ENCODE measurements around the gene AGTPBP1. TPM values are rescaled to one million over a fixed set of nuclear protein-coding genes. Genes with fewer than 3 reads are reported as not detected.
"Not testable (repeated sequence)": the region's sequence is repeated elsewhere in the genome, so short reads cannot be mapped to it uniquely, and the experiment has no call there.

Gene AGTPBP1
- total RNA-seq, 2 experiments from 2014 or later = 39.8 to 45.9 TPM

DNA sequence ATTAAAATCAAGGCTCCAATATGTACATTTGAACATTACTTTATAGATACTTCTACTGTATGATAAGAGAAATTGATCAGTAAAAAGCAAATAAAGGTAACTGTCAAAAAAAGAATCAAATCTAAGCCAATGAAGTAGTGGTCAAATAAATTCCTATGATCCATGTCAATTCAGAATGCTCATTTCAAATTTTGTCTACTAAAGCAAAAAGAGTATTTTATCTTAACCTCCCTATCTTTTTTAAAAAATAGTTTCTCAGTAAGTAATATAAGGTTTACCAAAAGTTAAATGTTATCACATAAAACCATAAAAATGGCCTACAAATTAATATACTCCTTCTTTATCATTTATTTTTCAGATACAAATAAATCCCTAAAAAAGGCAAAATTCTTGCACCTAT is 165.9 kb downstream of the AGTPBP1 start:
- intact Hi-C loops (cut with DNase I, micrococcal nuclease) = no loop called here
- ChIA-PET CTCF (interaction anchor here (2.1 kb wide), 1 partner anchor 35 kb away, joined by 6 read pairs; no protein-coding TSS in a partner anchor), POLR2A (no interaction called here)
- ATAC-seq (no peak), DNase-seq (no peak)
- H3K27me3 Mint-ChIP-seq = no peaks in the 10 kb centered on the region
- no peak overlapping the region for H3K4me3 Mint-ChIP-seq
- peaks cover 19% of the 10 kb centered on the region for H3K36me3 Mint-ChIP-seq (ENCODE audit: low read depth)
- no peaks in the 10 kb centered on the region for H3K9me3 Mint-ChIP-seq (ENCODE audit: low read depth)
- no peak overlapping the region for H3K27ac Mint-ChIP-seq
- H3K4me1 Mint-ChIP-seq = no peaks in the 10 kb centered on the region

DNA sequence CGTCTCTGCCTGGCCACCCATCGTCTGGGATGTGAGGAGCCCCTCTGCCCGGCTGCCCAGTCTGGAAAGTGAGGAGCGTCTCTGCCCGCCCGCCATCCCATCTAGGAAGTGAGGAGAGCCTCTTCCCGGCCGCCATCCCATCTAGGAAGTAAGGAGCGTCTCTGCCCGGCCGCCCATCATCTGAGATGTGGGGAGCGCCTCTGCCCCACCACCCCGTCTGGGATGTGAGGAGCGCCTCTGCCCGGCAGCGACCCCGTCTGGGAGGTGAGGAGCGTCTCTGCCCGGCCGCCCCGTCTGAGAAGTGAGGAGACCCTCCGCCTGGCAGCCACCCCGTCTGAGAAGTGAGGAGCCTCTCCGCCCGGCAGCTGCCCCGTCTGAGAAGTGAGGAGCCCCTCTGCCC is 168.2 kb downstream of the AGTPBP1 start:
- H3K27me3 Mint-ChIP-seq; DNase-seq; ATAC-seq; CTCF ChIA-PET; POLR2A ChIA-PET; H3K9me3 Mint-ChIP-seq (ENCODE audit: low read depth); H3K27ac Mint-ChIP-seq; H3K4me3 Mint-ChIP-seq; intact Hi-C loops (cut with DNase I, micrococcal nuclease); H3K4me1 Mint-ChIP-seq: not testable (repeated sequence)
- peaks cover 25% of the 10 kb centered on the region for H3K36me3 Mint-ChIP-seq (ENCODE audit: low read depth)

DNA sequence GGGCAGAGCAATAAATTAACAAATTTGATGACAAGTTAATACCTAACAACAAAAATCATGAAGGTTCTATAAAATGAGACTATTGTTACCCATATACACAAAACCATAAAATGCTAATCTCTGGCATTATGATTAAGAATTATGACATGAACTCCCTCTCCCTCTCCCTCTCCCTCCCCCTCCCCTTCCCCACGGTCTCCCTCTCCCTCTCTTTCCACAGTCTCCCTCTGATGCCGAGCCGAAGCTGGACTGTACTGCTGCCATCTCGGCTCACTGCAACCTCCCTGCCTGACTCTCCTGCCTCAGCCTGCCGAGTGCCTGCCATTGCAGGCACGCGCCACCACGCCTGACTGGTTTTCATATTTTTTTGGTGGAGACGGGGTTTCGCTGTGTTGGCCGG is 168.8 kb downstream of the AGTPBP1 start:
- H3K9me3 Mint-ChIP-seq (ENCODE audit: low read depth); H3K27me3 Mint-ChIP-seq; DNase-seq; intact Hi-C loops (cut with DNase I, micrococcal nuclease); ATAC-seq; H3K27ac Mint-ChIP-seq; POLR2A ChIA-PET; H3K4me3 Mint-ChIP-seq; H3K4me1 Mint-ChIP-seq; CTCF ChIA-PET: not testable (repeated sequence)
- H3K36me3 Mint-ChIP-seq (ENCODE audit: low read depth) = peaks cover 29% of the 10 kb centered on the region

DNA sequence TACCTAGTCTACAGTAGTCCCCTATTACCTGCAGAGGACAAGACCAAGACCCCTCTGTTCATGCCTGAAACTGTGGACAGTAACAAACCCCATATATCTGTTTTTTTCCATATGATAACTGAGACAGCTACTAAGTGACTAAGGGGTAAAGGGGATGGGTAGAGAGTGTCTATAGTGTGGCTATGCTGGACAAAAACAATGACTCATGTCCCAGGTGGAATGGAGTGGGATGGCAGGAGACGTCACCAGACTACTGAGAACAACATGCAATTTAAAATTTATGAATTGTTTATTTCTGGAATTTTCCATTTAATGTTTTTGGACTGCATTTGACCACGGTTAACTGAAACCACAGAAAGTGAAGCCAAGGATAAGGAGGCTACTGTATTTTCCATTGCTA is 171.8 kb downstream of the AGTPBP1 start:
- CTCF ChIA-PET = interaction anchor here (0.8 to 1.1 kb wide), 3 partner anchors 12 to 74 kb away, joined by 3 to 9 read pairs (median 5); no protein-coding TSS in a partner anchor
- no peaks in the 10 kb centered on the region for H3K27me3 Mint-ChIP-seq
- POLR2A ChIA-PET = no interaction called here
- no peak overlapping the region for H3K27ac Mint-ChIP-seq
- no peak overlapping the region for H3K4me3 Mint-ChIP-seq
- intact Hi-C loops (cut with DNase I, micrococcal nuclease) = no loop called here
- H3K9me3 Mint-ChIP-seq (ENCODE audit: low read depth) = no peaks in the 10 kb centered on the region
- no peak for DNase-seq
- no peaks in the 10 kb centered on the region for H3K4me1 Mint-ChIP-seq
- peaks cover 36% of the 10 kb centered on the region for H3K36me3 Mint-ChIP-seq (ENCODE audit: low read depth)
- ATAC-seq = no peak

DNA sequence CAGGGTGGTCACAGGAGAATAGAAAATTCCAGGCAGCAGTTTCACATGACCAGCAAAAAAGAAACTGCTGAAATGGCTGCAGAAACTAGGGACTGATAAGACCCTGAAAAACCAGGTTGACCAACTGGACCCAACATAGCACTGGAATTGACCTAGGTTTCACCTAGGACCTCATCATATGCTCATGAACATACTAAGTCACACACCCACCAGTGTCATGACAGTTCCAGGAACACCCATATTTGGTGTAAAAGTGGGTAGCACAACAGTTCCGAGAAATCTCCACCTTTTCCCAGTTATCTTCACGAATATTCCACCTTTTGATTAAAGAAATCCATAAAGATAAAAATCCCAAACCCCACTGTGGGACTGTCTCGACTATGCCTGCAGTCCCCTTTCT is 182.2 kb downstream of the AGTPBP1 start:
- Mint-ChIP-seq H3K27me3 (no peaks in the 10 kb centered on the region), H3K4me1 (peaks cover 2% of the 10 kb centered on the region), H3K36me3 (ENCODE audit: low read depth) (peaks cover 11% of the 10 kb centered on the region), H3K27ac (no peak overlapping the region), H3K9me3 (ENCODE audit: low read depth) (no peaks in the 10 kb centered on the region), H3K4me3 (no peak overlapping the region)
- ATAC-seq (no peak), DNase-seq (no peak)
- intact Hi-C loops (cut with DNase I, micrococcal nuclease) = no loop called here
- ChIA-PET CTCF (no interaction called here), POLR2A (no interaction called here)

DNA sequence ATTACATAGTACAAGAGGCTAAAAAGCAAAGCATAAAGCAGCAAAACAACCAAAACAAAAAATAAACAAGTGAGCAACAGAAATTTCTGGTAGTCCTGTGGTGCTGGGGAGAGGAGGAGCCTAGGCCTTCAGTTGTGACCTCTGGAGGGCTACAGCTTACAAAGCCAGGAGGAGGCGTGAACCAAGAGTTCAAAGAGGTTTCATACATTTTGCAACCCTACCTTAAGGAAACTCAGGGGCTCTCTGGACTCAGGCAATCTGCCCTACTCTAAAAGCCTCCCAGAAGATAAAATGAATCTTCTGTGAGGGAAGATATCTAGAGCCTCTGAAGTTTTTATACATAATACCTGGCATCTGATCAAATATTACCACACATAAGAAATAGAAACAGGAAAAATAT is 187.4 kb downstream of the AGTPBP1 start:
- no peaks in the 10 kb centered on the region for H3K9me3 Mint-ChIP-seq (ENCODE audit: low read depth)
- POLR2A ChIA-PET = no interaction called here
- H3K4me3 Mint-ChIP-seq = no peak overlapping the region
- H3K36me3 Mint-ChIP-seq (ENCODE audit: low read depth) = peaks cover 2% of the 10 kb centered on the region
- no peak overlapping the region for H3K27ac Mint-ChIP-seq
- intact Hi-C loops (cut with DNase I, micrococcal nuclease) = no loop called here
- CTCF ChIA-PET = no interaction called here
- no peaks in the 10 kb centered on the region for H3K27me3 Mint-ChIP-seq
- H3K4me1 Mint-ChIP-seq = peaks cover 7% of the 10 kb centered on the region
- ATAC-seq = no peak
- DNase-seq = no peak

DNA sequence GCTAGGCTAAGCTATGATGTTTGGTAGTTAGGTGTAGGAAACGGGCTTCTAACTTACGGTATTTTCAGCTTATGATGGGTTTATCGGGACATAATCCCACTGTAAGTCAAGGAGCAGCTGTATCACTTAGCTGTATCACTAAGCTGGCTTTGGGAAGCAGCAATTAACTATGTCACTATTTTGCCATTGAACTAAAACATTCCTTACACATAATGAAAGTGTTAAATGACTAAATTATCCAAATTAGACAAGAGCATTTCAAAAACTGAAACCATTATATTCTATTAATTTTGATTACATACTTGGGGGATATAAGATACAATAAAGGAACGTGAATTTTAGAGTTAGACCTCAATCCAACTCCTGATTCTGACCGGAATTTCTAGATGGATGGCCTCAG is 188.3 kb downstream of the AGTPBP1 start:
- POLR2A ChIA-PET = no interaction called here
- ATAC-seq = no peak
- Mint-ChIP-seq H3K36me3 (ENCODE audit: low read depth) (peaks cover 2% of the 10 kb centered on the region), H3K4me3 (no peak overlapping the region), H3K4me1 (peaks cover 7% of the 10 kb centered on the region), H3K9me3 (ENCODE audit: low read depth) (no peaks in the 10 kb centered on the region), H3K27ac (no peak overlapping the region), H3K27me3 (no peaks in the 10 kb centered on the region)
- intact Hi-C loops (cut with DNase I, micrococcal nuclease) = no loop called here
- CTCF ChIA-PET = no interaction called here
- DNase-seq = no peak

DNA sequence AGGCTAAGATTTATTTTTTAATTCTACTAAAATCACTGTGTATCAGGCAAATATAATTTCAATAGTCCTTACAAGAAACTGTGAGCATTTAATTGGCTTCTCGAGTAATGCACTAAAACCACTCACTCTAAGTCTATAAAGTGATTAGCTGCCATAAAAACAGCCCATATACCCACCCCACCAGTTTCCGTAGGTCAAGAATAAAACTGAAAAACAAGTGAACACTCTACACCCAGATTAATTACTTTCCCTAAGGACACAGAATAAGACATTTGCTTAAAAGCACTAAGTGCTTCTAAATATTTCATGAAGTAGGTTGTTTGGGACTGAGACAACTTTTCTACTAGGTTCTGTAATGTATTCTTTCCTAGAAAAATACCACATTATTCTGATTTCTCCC is 194.2 kb downstream of the AGTPBP1 start:
- intact Hi-C loops (cut with DNase I, micrococcal nuclease) = no loop called here
- Mint-ChIP-seq H3K27ac (no peak overlapping the region), H3K4me1 (no peaks in the 10 kb centered on the region), H3K36me3 (ENCODE audit: low read depth) (peaks cover 5% of the 10 kb centered on the region), H3K27me3 (no peaks in the 10 kb centered on the region), H3K9me3 (ENCODE audit: low read depth) (no peaks in the 10 kb centered on the region), H3K4me3 (no peak overlapping the region)
- ATAC-seq = no peak
- ChIA-PET POLR2A (no interaction called here), CTCF (interaction anchor here (1.4 kb wide), 1 partner anchor 63 kb away, joined by 5 read pairs; no protein-coding TSS in a partner anchor)
- DNase-seq = no peak

DNA sequence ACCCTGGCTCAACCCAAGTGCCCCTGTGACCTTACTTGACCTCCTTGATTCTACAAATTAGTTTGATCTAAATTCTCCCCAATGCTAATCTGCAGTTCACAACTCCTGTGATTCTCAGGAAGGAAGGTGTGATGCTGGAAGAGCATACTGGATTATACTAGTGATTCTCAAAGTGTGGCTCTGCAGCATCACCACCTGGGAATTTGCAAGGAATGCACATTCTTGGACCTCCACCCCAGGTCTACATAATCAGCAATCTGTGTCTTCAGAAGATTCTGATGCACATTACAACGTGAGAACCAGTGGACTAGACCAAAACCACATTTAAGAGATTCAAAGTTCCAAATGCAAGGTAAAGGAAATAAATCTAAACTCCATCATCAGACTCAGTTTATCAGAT is 198.6 kb downstream of the AGTPBP1 start:
- ATAC-seq (no peak), DNase-seq (no peak)
- no peak overlapping the region for H3K4me3 Mint-ChIP-seq
- no peaks in the 10 kb centered on the region for H3K9me3 Mint-ChIP-seq (ENCODE audit: low read depth)
- peaks cover 3% of the 10 kb centered on the region for H3K36me3 Mint-ChIP-seq (ENCODE audit: low read depth)
- no peak overlapping the region for H3K27ac Mint-ChIP-seq
- CTCF ChIA-PET = no interaction called here
- H3K4me1 Mint-ChIP-seq = peaks cover 2% of the 10 kb centered on the region
- H3K27me3 Mint-ChIP-seq = no peaks in the 10 kb centered on the region
- intact Hi-C loops (cut with DNase I, micrococcal nuclease) = no loop called here
- POLR2A ChIA-PET = no interaction called here

DNA sequence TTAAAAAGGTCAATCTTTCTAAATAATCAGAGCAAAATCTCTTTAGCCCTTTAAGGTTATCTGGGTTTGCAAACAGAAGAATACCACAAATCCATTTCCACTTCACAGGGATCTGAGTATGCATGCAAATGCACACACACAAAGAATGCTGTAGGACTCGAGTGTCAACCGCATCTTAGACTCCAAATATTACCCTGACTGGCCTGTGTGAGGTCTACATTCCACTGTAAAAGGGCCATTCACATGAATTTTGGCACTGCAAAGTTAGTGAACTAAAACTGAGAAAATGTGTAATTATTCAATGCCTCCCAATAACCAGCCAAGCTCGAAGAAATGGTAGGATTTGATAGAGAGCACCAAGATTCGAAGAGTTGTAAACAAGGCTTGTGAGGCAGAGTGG is 199.9 kb downstream of the AGTPBP1 start:
- no peak for DNase-seq
- Mint-ChIP-seq H3K4me3 (no peak overlapping the region), H3K36me3 (ENCODE audit: low read depth) (peaks cover 3% of the 10 kb centered on the region), H3K27ac (no peak overlapping the region), H3K4me1 (peaks cover 2% of the 10 kb centered on the region), H3K27me3 (no peaks in the 10 kb centered on the region), H3K9me3 (ENCODE audit: low read depth) (no peaks in the 10 kb centered on the region)
- intact Hi-C loops (cut with DNase I, micrococcal nuclease) = no loop called here
- ChIA-PET POLR2A (no interaction called here), CTCF (no interaction called here)
- no peak for ATAC-seq

DNA sequence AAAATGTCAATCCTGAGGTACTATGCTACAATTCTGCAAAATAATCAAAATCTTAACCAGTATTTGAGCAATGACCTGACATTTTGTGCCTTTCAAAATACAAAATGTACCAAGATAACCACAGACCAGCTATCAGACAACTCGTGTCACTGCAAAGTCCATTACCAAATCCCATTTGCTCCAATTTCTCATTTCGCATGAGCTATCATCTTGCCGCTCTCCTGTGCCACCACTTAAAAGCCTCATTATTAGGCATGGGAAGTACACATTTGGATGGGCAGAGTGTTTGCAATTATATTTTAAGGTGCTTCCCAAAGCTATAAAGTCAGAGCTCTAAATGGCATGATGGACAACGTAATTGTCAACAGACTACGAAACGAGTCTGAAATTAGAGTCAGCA is 205.2 kb downstream of the AGTPBP1 start:
- Mint-ChIP-seq H3K4me3 (no peak overlapping the region), H3K27ac (no peak overlapping the region), H3K9me3 (ENCODE audit: low read depth) (no peaks in the 10 kb centered on the region), H3K4me1 (peaks cover 2% of the 10 kb centered on the region), H3K36me3 (ENCODE audit: low read depth) (no peaks in the 10 kb centered on the region), H3K27me3 (no peaks in the 10 kb centered on the region)
- no peak for DNase-seq
- ChIA-PET POLR2A (no interaction called here), CTCF (interaction anchor here (0.6 kb wide), 1 partner anchor 24 kb away, joined by 3 read pairs; no protein-coding TSS in a partner anchor)
- ATAC-seq = no peak
- intact Hi-C loops (cut with DNase I, micrococcal nuclease) = no loop called here

DNA sequence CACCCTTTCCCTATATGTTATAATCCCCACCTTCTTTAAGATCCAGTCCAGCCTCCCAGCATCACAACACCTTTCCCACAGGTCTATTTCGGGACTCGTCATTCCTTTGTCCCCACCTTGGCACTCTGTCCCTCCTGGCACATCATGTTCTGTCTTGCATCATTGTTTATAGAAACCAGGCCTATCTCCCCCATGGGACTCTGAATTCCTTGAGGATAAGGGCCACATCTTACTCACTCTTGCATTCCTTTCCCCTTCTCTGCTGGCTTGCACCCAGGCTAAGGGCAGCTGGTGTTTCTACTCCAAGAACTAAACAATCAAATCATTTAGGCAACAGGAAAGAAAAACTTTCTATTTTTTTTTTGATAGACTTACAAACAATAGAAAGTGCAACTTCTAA is 205.7 kb downstream of the AGTPBP1 start:
- CTCF ChIA-PET = no interaction called here

DNA sequence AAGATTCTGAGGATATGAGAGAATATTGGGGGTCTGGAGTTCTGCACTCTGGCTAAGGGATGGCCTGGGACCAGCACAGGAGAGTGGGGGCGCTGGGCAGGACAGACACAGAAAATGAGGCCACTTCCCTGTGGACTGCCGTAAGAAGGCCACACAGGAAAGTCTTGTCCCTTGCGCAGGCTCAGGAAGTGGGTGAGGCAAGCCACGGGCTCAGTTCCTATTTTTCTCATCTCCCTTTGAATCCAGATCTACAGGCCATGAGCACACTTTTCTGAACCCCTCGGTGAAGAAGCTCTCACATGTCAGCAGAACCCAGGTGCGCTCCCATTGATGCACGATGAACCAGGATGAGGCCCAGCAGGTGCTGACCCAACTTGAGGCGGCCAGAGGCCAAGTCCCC is 207.4 kb downstream of the AGTPBP1 start:
- CTCF ChIA-PET = no interaction called here
- H3K27ac Mint-ChIP-seq = no peak overlapping the region
- H3K27me3 Mint-ChIP-seq = no peaks in the 10 kb centered on the region
- H3K9me3 Mint-ChIP-seq (ENCODE audit: low read depth) = no peaks in the 10 kb centered on the region
- no peaks in the 10 kb centered on the region for H3K36me3 Mint-ChIP-seq (ENCODE audit: low read depth)
- ATAC-seq (no peak), DNase-seq (no peak)
- no peak overlapping the region for H3K4me3 Mint-ChIP-seq
- POLR2A ChIA-PET = no interaction called here
- intact Hi-C loops (cut with DNase I, micrococcal nuclease) = no loop called here
- peaks cover 2% of the 10 kb centered on the region for H3K4me1 Mint-ChIP-seq

More for the DNA sequence above, 205.7 kb downstream of the AGTPBP1 start:
- ATAC-seq (no peak), DNase-seq (no peak)
- H3K4me3 Mint-ChIP-seq = no peak overlapping the region
- intact Hi-C loops (cut with DNase I, micrococcal nuclease) = no loop called here
- H3K27ac Mint-ChIP-seq = no peak overlapping the region
- no peaks in the 10 kb centered on the region for H3K9me3 Mint-ChIP-seq (ENCODE audit: low read depth)
- POLR2A ChIA-PET = no interaction called here
- no peaks in the 10 kb centered on the region for H3K27me3 Mint-ChIP-seq
- peaks cover 2% of the 10 kb centered on the region for H3K4me1 Mint-ChIP-seq
- H3K36me3 Mint-ChIP-seq (ENCODE audit: low read depth) = no peaks in the 10 kb centered on the region

All from activated CD4-positive, alpha-beta T cell treated with anti-CD3 and anti-CD28 coated beads for 36 hours (primary cell).